GM21786 (cell line): ENCODE results near the gene PPARG.
A peak's percentile ranks its signal among the peaks of the same experiment; 100 is the strongest.
"Not testable (repeated sequence)": the region's sequence is repeated elsewhere in the genome, so short reads cannot be mapped to it uniquely, and the experiment has no call there.

Experiments used
- ATAC-seq: cut with Tn5 transposase; IDR thresholded peaks from one replicate; pipeline ENCODE4 v1.9.1; 2021; ENCODE audit not compliant: unreplicated experiment

Gene PPARG

DNA sequence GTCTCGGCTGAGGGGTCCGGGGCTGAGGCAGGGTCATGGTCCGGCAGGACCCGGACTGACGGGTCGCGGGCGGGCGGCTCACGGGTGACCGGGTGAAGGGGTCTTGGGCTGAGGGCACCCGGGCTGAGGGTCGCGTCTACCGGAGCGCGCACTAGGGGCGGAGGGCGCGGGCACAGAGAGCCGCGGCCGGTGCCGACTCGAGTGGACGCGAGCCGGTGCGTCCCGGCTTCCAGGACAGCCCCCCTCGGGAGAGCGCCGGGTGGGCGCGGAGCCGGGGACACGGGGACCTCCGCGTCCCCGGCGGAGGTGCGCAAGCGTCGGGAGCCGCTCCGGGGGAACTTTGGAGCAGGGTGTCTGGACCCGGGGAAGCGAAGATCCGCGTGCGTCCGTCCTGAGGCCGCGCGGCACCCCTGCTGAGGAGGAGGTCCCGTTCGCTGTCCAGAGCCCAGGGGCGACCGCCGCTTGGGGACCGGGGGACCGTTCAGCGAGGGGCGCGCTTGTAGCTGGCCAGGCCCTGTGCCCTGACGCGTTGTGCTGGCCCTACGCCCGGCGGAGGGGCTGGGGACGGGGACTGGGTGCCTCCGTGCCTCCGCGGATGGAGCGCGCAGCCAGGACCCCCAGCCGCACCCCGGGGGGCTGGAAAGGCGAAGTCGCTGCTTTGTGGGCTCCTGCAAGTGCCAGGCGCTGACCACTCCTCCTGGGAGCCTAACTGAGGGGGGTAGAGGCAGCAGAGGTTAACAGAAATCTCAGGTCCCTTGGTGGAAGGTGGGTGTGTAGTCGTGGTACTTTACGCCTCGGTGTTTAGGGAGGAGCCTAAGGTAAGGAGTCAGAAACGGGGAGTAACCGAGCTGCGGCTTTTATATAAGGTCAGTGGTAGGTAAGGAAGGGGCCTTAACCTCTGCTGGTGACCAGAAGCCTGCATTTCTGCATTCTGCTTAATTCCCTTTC is at the start of gene PPARG:
Gene PPARG (plus strand): TSS at position 889 of the 948 bp plus-strand sequence. CDS start 90,642 bp downstream, outside the sequence.
- peak; percentile 57 for ATAC-seq

DNA sequence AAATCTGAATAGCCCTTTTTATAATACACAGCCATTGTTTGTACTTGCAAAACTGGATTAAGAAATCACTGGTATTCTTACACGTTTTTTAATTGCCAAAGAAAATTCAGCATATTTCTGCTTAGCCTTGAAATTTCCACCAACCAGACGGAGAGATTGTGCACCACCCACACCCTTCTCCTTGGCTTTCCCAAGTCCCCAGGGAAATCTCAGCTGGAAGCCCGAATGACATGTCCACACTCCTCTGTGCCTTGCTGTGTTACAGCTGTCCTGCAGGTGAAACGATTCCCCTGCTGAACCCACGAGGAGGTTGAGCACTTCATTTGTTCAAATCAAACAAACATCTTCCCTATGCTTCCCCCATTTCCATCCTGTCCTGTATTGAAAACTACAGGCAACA is 49.6 kb upstream of the PPARG start:
- no peak for ATAC-seq

DNA sequence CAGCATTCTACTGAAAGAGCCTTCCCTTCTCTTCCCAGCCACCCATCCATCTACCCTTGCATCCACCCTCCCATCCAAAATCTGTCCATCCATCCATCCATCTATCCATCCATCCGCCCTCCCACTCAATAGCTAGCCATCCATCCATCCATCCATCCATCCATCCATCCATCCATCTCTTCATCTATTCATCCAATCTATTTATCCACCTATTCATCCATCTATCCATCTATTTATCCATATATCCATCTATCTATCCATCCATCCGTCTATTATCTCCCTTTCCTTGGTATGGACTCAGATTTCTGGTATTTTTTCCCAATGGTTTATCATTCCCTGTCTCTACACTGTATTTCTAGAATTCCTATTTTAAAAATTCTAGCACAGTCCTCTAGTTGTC is 46.1 kb upstream of the PPARG start:
- ATAC-seq = no peak

- no peak for ATAC-seq
These were observed 42.2 kb upstream of the PPARG start for GRCh38 chr3:12246497-12247163.

- no peak for ATAC-seq
These were observed 41.5 kb upstream of the PPARG start for GRCh38 chr3:12247411-12247810.

- ATAC-seq = no peak
These were observed 39.4 kb upstream of the PPARG start for GRCh38 chr3:12249519-12249918.

- no peak for ATAC-seq
These were observed 36.0 kb upstream of the PPARG start for GRCh38 chr3:12252889-12253288.

- no peak for ATAC-seq
These were observed 35.1 kb upstream of the PPARG start for GRCh38 chr3:12253516-12254343.

GRCh38 chr3:12255393-12255792 is 33.5 kb upstream of the PPARG start:
- ATAC-seq = no peak

- ATAC-seq = no peak
These were observed 30.0 kb upstream of the PPARG start for GRCh38 chr3:12258911-12259310.

- ATAC-seq = not testable (repeated sequence)
These were observed 26.7 kb upstream of the PPARG start for GRCh38 chr3:12262173-12262572.

GRCh38 chr3:12265508-12265907 is 23.4 kb upstream of the PPARG start:
- no peak for ATAC-seq

DNA sequence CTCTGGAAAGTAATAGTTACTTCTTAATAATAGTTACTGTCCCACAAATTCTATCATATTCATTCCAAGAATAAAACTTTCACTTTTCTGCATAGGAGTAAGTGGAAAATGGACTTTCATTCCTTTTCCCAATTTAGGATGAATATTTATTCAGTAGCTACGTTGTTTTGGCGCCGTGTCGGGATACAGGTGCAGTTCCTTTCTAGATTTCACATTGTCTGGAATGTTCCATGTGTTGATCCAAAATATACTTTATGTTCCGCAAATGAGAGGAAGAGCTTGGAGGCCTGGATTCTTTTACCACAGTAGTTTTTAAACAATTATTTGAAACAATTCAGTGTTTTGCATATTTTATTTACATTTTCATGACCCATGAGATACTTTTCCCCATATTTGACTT is 22.8 kb upstream of the PPARG start:
- no peak for ATAC-seq

GRCh38 chr3:12267376-12268030 is 21.4 kb upstream of the PPARG start:
- no peak for ATAC-seq

GRCh38 chr3:12268049-12268735 is 20.7 kb upstream of the PPARG start:
- no peak for ATAC-seq

GRCh38 chr3:12270976-12271375 is 17.9 kb upstream of the PPARG start:
- ATAC-seq = no peak

GRCh38 chr3:12273045-12273695 is 15.7 kb upstream of the PPARG start:
- peak; percentile 100 for ATAC-seq

DNA sequence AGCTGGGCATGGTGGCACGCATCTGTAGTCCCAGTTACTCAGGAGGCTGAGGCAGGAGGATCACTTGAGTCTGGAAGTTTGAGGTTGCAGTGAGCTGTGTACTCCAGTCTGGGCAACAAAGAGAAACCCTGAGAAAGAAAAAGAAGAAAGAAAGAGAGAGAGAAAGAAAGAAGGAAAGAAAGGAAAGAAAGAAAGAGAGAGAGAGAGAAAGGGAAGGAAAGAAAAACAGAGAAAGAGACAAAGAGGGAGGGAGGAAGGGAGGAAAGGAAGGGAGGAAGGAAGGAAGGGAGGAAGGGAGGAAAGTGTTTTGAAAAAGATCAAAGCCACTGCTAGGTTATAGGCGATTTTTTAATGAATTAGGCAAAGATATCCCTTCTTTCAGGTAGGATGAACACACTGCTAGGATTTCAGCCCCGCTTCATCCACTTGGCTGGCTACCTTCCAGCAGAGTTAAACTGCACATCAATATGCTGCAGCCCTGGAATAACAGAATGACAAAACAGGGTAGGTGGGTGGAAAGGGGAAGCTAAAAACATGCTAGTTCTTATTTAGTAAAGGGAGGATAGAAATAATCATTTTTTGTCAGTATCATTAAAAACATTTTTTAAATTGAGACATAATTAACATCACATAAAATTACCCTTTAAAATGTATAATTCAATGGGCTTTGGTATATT is 12.8 kb upstream of the PPARG start:
- no peak for ATAC-seq

DNA sequence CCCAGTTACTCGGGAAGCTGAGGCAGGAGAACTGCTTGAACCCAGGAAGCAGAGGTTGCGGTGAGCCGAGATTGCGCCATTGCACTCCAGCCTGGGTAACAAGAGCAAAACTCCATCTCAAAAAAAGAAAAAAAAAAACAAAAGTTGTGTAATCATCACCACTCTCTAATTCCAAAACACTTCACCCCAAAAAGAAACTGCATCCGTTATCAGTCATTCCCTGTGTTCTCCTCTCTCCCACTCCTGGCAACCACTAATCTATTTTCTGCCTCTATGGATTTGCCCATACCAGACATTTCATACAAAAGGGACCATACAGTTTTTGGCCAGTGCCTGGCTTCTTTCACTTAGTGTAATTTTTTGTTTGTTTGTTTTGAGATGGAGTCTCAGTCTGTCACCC is 12.0 kb upstream of the PPARG start:
- not testable (repeated sequence) for ATAC-seq
